ENCODE data around the gene GTPBP2.
"Not testable (repeated sequence)": the region's sequence is repeated elsewhere in the genome, so short reads cannot be mapped to it uniquely, and the experiment has no call there.

GTPBP2 gene

DNA sequence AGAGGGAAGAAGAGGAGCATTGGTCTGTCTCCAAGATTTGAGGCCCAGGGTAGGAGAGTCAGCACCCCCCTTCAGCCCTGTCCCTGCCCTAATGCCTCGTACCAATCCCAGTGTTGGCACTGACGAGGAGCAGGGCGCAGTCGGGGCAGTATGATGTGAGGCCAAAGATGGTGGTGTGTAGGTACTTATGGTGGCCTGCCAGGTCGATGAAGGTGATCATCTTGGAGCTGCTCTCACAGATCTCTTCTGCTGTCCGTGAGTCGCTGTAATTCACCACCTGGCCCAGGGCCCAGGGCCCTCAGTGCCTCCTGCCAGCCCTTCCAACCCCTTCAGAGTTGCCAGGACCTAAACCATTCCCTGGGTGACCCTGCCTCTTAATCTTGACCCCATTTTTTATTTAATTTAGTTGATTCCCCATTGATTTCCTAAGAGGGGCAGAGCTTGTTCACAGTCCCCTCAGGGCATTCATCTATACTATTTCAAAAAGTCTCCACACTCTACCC is 4.2 kb downstream of the GTPBP2 start:
- in situ Hi-C loops (cut with MboI; ENCODE audit: low sequenced_read_pairs): no loop called here

DNA sequence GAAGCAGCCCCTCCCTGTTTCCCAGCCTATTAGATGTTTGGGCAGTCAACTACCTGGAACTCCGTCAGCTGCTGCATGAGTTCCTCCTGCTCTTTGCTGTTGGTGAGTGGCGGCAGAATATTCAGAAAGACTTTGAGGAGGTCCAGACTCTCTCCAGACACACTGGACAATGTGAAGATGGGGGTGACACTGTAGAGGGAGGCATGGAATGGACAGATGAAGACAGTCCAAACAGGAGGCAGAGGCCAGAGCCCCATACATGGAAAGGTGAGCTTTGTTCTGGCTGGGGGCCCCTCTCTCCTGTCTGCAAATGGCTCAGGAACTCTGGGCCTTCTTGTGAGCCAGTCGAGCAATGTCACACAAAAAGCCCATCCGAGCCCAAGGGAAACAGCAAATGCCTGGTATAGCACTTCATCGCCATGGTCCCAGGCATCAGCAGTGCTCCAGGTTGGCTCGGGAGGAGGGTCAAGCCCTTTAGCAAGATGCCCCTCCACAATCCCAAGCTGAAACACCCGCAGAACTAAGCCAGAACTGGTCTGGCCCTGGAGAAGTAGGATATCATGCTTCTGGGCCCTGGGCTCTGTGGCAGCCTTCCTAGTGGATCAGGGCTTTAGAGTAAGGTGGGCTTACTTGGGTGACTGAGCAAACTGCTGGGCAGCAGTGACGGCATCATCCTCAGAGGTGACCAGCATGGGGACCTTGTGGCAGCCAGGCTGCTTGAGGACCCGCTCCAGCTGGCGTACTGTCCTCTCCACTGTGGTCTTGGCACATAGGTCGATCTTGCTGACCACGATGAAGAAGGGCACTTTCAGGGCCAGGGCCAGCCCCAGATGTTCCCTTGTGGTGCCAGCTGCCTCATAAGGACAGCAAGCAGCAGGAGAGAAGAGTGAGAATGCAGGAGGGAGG is 4.9 kb downstream of the GTPBP2 start:
- in situ Hi-C loops (cut with MboI; ENCODE audit: low sequenced_read_pairs): no loop called here

DNA sequence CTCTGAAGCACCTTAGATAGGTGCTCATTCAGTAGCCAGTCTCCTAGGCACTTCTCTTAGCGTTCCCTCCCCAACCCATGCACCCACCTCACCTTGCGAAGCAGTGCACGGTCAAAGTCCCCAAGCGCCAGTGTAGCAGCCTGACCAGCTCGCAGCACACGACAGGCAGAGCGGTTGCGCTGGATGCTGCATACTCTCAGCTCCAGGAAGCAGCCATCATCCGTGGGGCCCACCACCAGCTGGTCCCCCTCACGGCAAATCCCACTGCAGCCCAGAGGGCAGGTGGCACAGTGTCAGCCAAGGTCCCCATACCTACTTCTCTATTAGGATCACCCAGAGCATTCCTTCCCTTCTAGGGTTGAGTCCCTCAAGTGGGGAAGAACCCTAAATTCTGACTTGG is 6.5 kb downstream of the GTPBP2 start:
- in situ Hi-C loops (cut with MboI; ENCODE audit: low sequenced_read_pairs): no loop called here

DNA sequence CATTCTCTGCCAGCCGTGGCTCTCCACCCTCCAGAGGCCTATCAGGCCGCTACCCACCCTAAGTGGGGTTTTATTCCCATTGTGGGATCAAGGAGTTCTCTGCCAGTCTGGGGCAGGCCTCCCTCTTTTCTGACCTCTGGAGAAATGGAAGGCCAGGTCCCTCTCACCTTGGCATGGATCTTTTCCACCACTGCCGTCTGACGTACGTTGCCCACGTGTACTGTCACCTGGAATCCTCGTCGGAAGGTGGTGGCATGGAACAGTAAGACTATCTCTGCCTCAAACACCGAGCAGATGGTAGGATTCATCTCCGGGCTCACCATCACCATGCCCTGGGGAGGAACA is 7.3 kb downstream of the GTPBP2 start:
- in situ Hi-C loops (cut with MboI; ENCODE audit: low sequenced_read_pairs): no loop called here

DNA sequence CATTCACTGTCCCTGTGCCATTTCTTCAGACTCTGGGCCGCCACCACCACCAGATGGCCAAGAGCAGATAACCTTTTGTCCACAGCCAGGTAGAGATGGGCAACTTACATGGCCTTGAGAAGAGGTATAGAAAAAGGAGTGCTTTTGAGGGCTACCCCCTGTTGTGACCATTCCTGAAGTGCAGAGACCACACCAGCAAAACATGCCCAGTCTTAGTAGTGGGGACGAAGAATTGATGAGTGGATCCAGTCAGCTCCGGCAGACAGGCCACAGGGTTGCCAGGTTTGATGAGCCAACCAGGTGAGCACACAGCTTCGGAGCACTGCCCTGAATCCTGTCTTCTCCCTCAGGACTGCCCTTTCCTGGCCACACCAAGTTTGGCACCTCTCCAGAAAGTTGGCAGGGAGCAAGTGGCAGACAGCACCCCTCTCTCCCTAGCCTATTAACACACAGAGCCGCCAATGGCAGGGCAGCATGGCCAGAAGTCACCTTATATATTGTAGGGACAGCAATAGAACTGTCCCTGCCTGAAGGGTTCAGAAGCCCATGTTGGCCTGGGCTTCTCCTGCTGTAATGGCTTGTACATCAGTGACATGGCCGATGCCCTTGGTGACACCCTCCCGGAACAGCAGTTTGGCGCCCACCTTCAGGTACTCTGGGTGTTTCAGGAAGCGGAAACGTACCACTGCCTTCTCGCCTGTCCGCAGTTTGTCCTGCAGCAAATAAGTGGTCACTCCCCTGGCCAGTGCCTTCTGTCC is 7.8 kb downstream of the GTPBP2 start:
- in situ Hi-C loops (cut with MboI; ENCODE audit: low sequenced_read_pairs): no loop called here

GRCh38 chr6:43616725-43617472 is 12.2 kb downstream of the GTPBP2 start:
- in situ Hi-C loops (cut with MboI; ENCODE audit: low sequenced_read_pairs): no loop called here

DNA sequence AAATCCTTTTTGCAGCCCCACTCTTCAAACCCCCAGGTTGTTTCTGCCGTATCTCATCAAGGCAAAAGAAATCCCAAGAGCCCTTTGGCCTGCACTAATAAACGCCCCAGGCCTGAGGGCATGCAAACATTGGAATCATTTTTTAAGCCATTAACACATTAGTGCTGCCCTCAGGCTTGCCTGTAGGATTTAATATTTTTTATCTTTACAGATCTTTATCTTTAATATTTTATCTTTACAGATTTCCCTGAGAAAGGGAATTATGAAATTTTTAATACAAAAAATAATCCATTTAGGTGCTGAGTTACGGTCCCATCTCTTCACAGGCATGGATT is 14.7 kb downstream of the GTPBP2 start:
- in situ Hi-C loops (cut with MboI; ENCODE audit: low sequenced_read_pairs): no loop called here

- in situ Hi-C loops (cut with MboI; ENCODE audit: low sequenced_read_pairs): no loop called here
These were observed 15.2 kb downstream of the GTPBP2 start for GRCh38 chr6:43613721-43614395.

- in situ Hi-C loops (cut with MboI; ENCODE audit: low sequenced_read_pairs): no loop called here
These were observed 18.6 kb downstream of the GTPBP2 start for GRCh38 chr6:43610431-43610830.

DNA sequence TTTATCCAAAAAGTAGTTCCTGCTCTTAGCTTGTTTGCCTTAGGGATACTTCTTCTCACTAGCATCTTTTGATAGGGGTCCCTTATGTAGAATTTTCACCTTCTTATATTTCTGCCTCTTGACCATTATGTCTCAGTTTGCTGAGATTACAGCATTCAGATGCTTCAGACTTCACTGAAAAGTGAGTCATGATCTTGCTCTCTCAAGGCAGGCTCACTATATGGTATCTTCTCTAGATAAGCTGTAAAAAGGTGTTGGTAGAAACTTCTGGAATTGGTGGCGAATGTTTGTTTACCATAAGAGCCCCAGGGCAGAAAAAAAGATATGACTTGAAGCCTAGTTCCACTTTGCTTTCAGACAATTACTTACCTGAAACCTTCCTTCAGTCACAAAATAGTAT is 19.7 kb downstream of the GTPBP2 start:
- in situ Hi-C loops (cut with MboI; ENCODE audit: low sequenced_read_pairs): no loop called here

GRCh38 chr6:43608807-43609206 is 20.3 kb downstream of the GTPBP2 start:
- in situ Hi-C loops (cut with MboI; ENCODE audit: low sequenced_read_pairs): no loop called here

- in situ Hi-C loops (cut with MboI; ENCODE audit: low sequenced_read_pairs): no loop called here
These were observed 20.7 kb downstream of the GTPBP2 start for GRCh38 chr6:43608310-43608763.

DNA sequence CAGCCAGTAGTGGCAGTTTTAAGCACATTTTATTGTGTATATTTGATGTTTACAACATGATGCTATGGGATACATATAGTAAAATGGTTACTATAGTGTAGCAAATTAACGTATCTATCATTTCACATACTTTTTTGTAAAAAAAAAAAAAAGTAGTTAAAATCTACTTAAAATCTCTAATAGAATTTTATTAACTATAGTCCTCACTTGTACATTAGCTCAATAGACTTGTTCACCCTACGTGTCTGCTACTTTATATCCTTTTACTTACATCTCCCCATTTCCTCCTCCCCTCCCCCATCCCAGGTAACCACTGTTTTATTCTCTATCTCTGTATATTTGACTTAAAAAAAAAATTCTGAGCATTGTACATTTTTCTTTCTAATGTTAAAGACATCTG is 23.0 kb downstream of the GTPBP2 start:
- in situ Hi-C loops (cut with MboI; ENCODE audit: low sequenced_read_pairs): no loop called here

DNA sequence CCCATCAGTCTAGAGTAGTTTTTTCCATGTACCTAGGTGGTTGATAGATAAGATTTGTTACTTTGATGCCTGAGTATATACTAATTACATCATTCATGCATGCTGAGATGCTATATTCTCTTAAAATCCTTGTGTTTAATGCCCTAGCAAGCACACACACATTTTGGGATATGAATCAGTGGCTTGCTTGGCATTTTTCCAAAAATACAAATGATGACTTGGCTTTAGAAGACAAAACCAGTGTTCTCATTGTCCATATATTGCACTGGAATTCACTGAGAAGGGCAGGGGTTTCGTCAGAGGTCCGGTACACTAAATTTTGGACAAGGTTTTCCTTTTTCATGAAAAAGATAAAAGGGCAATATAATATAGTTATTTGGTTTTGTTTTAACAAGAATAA is 24.9 kb downstream of the GTPBP2 start:
- in situ Hi-C loops (cut with MboI; ENCODE audit: low sequenced_read_pairs): no loop called here

DNA sequence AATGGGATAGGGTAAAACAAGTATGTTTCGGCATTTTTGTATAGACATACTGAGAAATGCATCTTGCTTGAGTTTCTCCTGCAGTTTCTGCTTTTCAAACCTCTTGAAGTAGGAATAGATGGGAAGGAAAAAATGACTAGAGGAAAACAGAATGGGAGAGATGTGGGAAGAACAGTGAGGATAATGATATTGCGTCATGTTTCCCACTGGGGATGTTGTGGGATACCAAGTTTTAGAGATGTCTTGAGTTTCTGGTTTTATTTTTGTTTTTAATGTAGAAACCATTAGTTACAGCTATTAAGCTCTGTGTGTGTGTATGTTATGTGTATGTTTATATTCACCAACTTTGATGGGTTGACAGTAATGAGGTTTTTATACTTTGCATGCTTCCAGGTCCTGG is 28.5 kb downstream of the GTPBP2 start:
- in situ Hi-C loops (cut with MboI; ENCODE audit: low sequenced_read_pairs): no loop called here

- in situ Hi-C loops (cut with MboI; ENCODE audit: low sequenced_read_pairs): no loop called here
These were observed 35.1 kb downstream of the GTPBP2 start for GRCh38 chr6:43593938-43594337.

- in situ Hi-C loops (cut with MboI; ENCODE audit: low sequenced_read_pairs): not testable (repeated sequence)
These were observed 39.5 kb downstream of the GTPBP2 start for GRCh38 chr6:43589564-43589963.

DNA sequence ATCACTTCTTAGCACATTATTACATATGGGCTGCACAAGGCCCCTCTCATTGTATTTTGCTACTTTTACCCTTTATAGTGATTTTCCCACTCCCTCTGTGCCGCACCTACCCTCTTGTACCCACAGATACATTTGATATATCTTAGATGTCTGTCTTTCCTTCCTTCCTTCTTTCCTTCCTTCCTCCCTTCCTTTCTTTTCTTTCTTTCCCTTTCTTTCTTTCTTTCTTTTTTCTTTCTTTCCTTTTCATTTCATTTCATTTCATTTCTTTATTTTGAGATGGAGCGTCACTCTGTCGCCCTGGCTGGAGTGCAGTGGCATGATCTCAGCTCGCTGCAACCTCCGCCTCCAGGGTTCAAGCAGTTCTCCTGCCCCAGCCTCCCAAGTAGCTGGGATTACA is 40.9 kb downstream of the GTPBP2 start:
- in situ Hi-C loops (cut with MboI; ENCODE audit: low sequenced_read_pairs): no loop called here

DNA sequence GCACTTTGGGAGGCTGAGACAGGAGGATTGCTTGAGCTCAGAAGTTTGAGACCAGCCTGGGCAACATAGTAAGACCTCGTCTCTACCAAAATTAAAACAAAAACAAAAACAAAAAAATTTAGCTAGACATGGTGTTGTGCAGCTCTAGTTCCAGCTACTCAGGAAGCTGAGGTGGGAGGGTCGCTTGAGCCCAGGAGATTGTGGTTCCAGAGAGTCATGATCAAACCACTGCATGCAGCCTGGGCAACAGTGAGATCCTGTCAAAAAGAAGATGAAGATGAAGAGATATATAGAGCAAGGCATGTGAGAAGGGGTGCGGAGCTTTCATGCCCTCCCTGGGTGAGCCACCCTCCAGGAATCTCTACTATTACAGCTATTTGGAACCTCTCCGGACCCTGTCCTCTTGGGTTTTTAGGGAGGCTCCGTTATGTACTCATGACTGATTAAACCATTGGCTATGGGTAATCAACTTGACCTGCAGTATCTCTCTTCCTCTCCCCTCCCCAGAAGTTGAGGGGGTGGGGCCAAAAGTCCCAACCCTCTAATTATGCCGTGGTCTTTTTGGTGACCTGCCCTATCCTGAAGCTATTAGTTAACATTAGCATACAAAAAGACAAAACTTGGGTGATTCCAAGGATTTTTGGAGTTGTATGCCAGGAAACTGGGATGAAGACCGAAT is 44.0 kb downstream of the GTPBP2 start:
- in situ Hi-C loops (cut with MboI; ENCODE audit: low sequenced_read_pairs): no loop called here

DNA sequence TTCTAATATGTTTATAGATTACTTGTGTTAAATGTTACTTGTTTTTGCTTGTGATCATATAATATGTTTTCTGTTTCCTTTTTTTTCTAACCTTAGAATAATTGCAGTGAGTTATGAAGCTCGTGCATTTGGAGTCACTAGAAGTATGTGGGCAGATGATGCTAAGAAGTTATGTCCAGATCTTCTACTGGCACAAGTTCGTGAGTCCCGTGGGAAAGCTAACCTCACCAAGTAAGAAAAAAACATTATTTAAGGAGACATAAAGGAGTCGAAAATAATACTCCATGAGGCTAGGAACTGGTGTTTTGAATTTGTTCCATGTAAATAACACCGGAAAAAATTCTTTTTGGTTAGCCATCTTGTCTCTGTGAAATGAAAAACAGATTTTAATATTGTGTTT is 46.2 kb downstream of the GTPBP2 start:
- in situ Hi-C loops (cut with MboI; ENCODE audit: low sequenced_read_pairs): no loop called here
